Calu3 (cell line): Measurements from ENCODE around the gene CASP3. TPM values are rescaled to one million over a fixed set of nuclear protein-coding genes. Genes with fewer than 3 reads are reported as not detected.
"Not testable (repeated sequence)": the region's sequence is repeated elsewhere in the genome, so short reads cannot be mapped to it uniquely, and the experiment has no call there.

Experiments used
- BruUV-seq: library from RNA; stranded (reverse); fragments of 400-500 nt; replicated peaks from 2 replicates; lab custom pipeline; 2021; lab: Mats Ljungman, UMichigan
- CTCF ChIA-PET: fragments of 300-600 bp; sonication (Branson Sonifier 250); formaldehyde crosslinking; loops from one replicate; lab custom pipeline; 2022; ENCODE audit warnings: antibody characterized with exemption; lab: Charles Lee
- DNase-seq: peaks from one replicate; pipeline ENCODE4 v3.0.0; 2022
- H3K27ac Mint-ChIP-seq: one replicate; pipeline ENCODE4 v1.8.0; 2022; ENCODE audit warnings: mixed read lengths; ENCODE audit not compliant: unreplicated experiment
- H3K27me3 Mint-ChIP-seq: one replicate; pipeline ENCODE4 v1.8.0; 2022; ENCODE audit warnings: mixed read lengths; ENCODE audit not compliant: unreplicated experiment
- H3K36me3 Mint-ChIP-seq: one replicate; pipeline ENCODE4 v1.8.0; 2022; ENCODE audit warnings: mild to moderate bottlenecking, moderate library complexity, mixed read lengths; ENCODE audit not compliant: insufficient read depth, unreplicated experiment
- H3K4me1 Mint-ChIP-seq: one replicate; pipeline ENCODE4 v1.8.0; 2022; ENCODE audit warnings: mild to moderate bottlenecking, low read depth, mixed read lengths; ENCODE audit not compliant: unreplicated experiment
- H3K4me3 Mint-ChIP-seq: one replicate; pipeline ENCODE4 v1.8.0; 2022; ENCODE audit warnings: mild to moderate bottlenecking, low read depth, moderate library complexity, mixed read lengths; ENCODE audit not compliant: unreplicated experiment
- H3K9me3 Mint-ChIP-seq: one replicate; pipeline ENCODE4 v1.8.0; 2022; ENCODE audit warnings: low read depth, mixed read lengths; ENCODE audit not compliant: unreplicated experiment
- CTCF ChIP-seq: fragments of 200-600 bp; IDR thresholded peaks from one replicate; pipeline ENCODE4 v1.8.0; 2022; ENCODE audit warnings: antibody characterized with exemption; ENCODE audit not compliant: unreplicated experiment
- intact Hi-C: fragments of 100-400 bp; cut with micrococcal nuclease; formaldehyde crosslinking; loops from one replicate; pipeline ENCODE4 v1.10.0; 2022; ENCODE audit not compliant: unreplicated experiment
- total RNA-seq: library from RNA; stranded (reverse); gene quantifications from 2 replicates; pipeline ENCODE4 v1.2.3, GENCODE V29; 2022

Gene CASP3
- total RNA-seq, 1 experiment from 2014 or later: 22.2 TPM

- Mint-ChIP-seq H3K27me3 (no peaks in the 10 kb centered on the region), H3K9me3 (no peaks in the 10 kb centered on the region), H3K4me3 (no peak overlapping the region), H3K36me3 (no peaks in the 10 kb centered on the region), H3K27ac (no peak overlapping the region), H3K4me1 (no peaks in the 10 kb centered on the region)
- TF ChIP-seq CTCF: no peak
- no TSS peak for BruUV-seq
- CTCF ChIA-PET: no interaction called here
- DNase-seq: no peak
- intact Hi-C loops: no loop called here
These were observed 7.9 kb upstream of the CASP3 start for GRCh38 chr4:184657144-184657543.

- CTCF ChIA-PET: no interaction called here
- no TSS peak for BruUV-seq
- TF ChIP-seq CTCF: no peak
- DNase-seq: no peak
- Mint-ChIP-seq H3K27me3 (no peaks in the 10 kb centered on the region), H3K4me1 (no peaks in the 10 kb centered on the region), H3K27ac (no peak overlapping the region), H3K9me3 (no peaks in the 10 kb centered on the region), H3K4me3 (no peak overlapping the region), H3K36me3 (no peaks in the 10 kb centered on the region)
- intact Hi-C loops: no loop called here
These were observed 6.9 kb upstream of the CASP3 start for GRCh38 chr4:184655889-184656869.

- TF ChIP-seq CTCF: no peak
- CTCF ChIA-PET: interaction anchor here (0.6 kb wide), 1 partner anchor 1245 kb away, joined by 4 read pairs; no protein-coding TSS in a partner anchor
- H3K27ac Mint-ChIP-seq: no peak overlapping the region
- peaks cover 16% of the 10 kb centered on the region for H3K36me3 Mint-ChIP-seq
- no peaks in the 10 kb centered on the region for H3K9me3 Mint-ChIP-seq
- BruUV-seq: no TSS peak
- intact Hi-C loops: no loop called here
- DNase-seq: no peak
- H3K4me1 Mint-ChIP-seq: peaks cover 9% of the 10 kb centered on the region
- H3K4me3 Mint-ChIP-seq: no peak overlapping the region
- no peaks in the 10 kb centered on the region for H3K27me3 Mint-ChIP-seq
These were observed 4.4 kb upstream of the CASP3 start for GRCh38 chr4:184653650-184654049.

GRCh38 chr4:184652681-184653080 lies 3.4 kb upstream of the CASP3 start:
- DNase-seq, H3K27me3 Mint-ChIP-seq, H3K4me3 Mint-ChIP-seq, H3K27ac Mint-ChIP-seq, H3K4me1 Mint-ChIP-seq, H3K9me3 Mint-ChIP-seq, CTCF ChIA-PET, intact Hi-C loops, BruUV-seq: not testable (repeated sequence)
- H3K36me3 Mint-ChIP-seq: peaks cover 26% of the 10 kb centered on the region

- intact Hi-C loops: no loop called here
These were observed 2.7 kb upstream of the CASP3 start for GRCh38 chr4:184651899-184652298.

More at GRCh38 chr4:184651899-184652298, 2.7 kb upstream of the CASP3 start:
- Mint-ChIP-seq H3K9me3 (no peaks in the 10 kb centered on the region), H3K27ac (no peak overlapping the region), H3K27me3 (no peaks in the 10 kb centered on the region), H3K4me3 (no peak overlapping the region), H3K36me3 (peaks cover 29% of the 10 kb centered on the region), H3K4me1 (peaks cover 9% of the 10 kb centered on the region)
- DNase-seq: no peak
- BruUV-seq: no TSS peak
- CTCF ChIA-PET: no interaction called here
- no peak for TF ChIP-seq CTCF
